H1 (cell line): ENCODE measurements around the gene ALPL. TPM values are rescaled to one million over a fixed set of nuclear protein-coding genes. Genes with fewer than 3 reads are reported as not detected.

Experiments
- NRF1 ChIP-seq: IDR thresholded peaks from 2 replicates; pipeline ENCODE4 v1.6.1; 2011; ENCODE audit warnings: mild to moderate bottlenecking, low read depth, low read length, improper control_type of control experiment
- SIX5 ChIP-seq: IDR thresholded peaks from 2 replicates; pipeline ENCODE4 v1.6.1; 2011; ENCODE audit warnings: mild to moderate bottlenecking, low read depth, low read length
- TAF7 ChIP-seq: optimal IDR thresholded peaks from 2 replicates; pipeline ENCODE3; 2011; ENCODE audit warnings: low read depth, mild to moderate bottlenecking, inconsistent platforms, low read length, moderate library complexity, borderline replicate concordance
- polyA plus RNA-seq, 7 experiments: library from polyadenylated mRNA; depleted of rRNA in 3 of 7; stranded (reverse) in 5 of 7; unstranded in 2 of 7; fragments of >200 nt in 5 of 7; fragments of 200-250 nt in 2 of 7; gene quantifications; 1 replicate in 5 of 7; 2 replicates in 1 of 7; 4 replicates in 1 of 7; pipeline versions ENCODE4 v1.2.1 to v1.2.3, GENCODE V29; 2011 to 2013; ENCODE audit warnings: missing spikeins in 2 of 7, mixed read lengths in 2 of 7
- total RNA-seq: library from RNA; stranded (reverse); fragmentation: NEBNext Ultra II Directional; extraction: Animal tissue kit (Norgen Biotek cat#: 25700); gene quantifications from 2 replicates; pipeline ENCODE4 v1.2.1, GENCODE V29; 2021
- TF ChIP-seq, protein P1 (sequence below): IDR thresholded peaks from 2 replicates; pipeline ENCODE4 v1.6.1; 2011; ENCODE audit warnings: low read depth, mild to moderate bottlenecking, low read length; ENCODE audit not compliant: insufficient read depth

Gene ALPL
- total and polyA plus RNA-seq, 2 of the 8 experiments (the other 6 are each of a cell fraction or from before 2014, with no cell fraction given), result 175 to 362 TPM

DNA sequence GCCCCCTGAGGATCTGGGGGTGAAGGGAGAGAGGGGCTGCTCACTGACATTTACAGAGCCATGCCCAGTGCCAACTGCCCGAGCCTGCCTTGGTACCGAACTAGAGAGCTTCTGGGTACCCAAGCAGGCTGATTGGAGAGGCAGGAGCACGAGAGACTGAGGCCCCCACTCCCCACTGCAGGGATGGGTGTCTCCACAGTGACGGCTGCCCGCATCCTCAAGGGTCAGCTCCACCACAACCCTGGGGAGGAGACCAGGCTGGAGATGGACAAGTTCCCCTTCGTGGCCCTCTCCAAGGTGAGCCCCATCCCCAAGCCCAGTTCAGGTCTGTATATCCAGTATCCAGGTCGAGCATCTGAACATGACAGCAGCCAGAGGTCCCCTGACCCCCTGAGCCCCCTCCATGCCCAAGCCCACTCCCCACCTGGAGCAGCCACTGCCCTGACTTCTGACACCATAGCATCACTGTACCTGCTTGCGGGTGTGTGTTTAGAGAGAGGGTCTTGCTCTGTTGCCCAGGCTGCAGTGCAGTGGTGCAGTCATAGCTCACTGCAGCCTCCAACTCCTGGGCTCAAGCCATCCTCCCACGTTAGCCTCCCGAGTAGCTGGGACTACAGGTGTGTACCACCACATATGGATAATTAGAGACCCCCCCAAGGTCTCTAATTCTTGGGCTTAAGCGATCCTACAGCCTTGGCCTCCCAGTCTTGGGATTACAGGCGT lies 51.9 kb downstream of the ALPL start (continued):
- TF ChIP-seq, protein P1, sequence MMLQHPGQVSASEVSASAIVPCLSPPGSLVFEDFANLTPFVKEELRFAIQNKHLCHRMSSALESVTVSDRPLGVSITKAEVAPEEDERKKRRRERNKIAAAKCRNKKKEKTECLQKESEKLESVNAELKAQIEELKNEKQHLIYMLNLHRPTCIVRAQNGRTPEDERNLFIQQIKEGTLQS, result no peak
- TF ChIP-seq SIX5, result no peak
- no peak for TF ChIP-seq TAF7
- no peak for TF ChIP-seq NRF1
